ENCODE data around the gene CT45A1.

- TF ChIP-seq CTCF (IDR thresholded peaks at IDR 0.05) (peak in 1 of 5 experiments; percentile 8), POLR2AphosphoS5 (IDR thresholded peaks at IDR 0.05) (no peak), POLR2A (IDR thresholded peaks at IDR 0.05) (no peak)
Observed at GRCh38 chrX:135707880-135708279, 5.6 kb upstream of the CT45A1 start.
